ENCODE data around the gene KRT17. TPM values are rescaled to one million over a fixed set of nuclear protein-coding genes. Genes with fewer than 3 reads are reported as not detected.

KRT17 gene
- total RNA-seq, result 1 to 10 TPM in 1 of 4 donors, not detected in 3; 1.5 TPM

GRCh38 chr17:41624208-41625101, at the start of gene KRT17:
Gene KRT17 (minus strand): TSS chr17:41624575. CDS start chr17:41624509, 66 bp downstream.
- no peak for DNase-seq (ENCODE audit: low spot score in 2 of 2)

GRCh38 chr17:41672153-41672552, 47.8 kb upstream of the KRT17 start:
- Histone ChIP-seq H3K4me3 (no peak overlapping the region), H3K9me3 (no peaks in the 10 kb centered on the region), H3K27me3 (no peaks in the 10 kb centered on the region), H3K36me3 (no peaks in the 10 kb centered on the region), H3K27ac (no peak overlapping the region), H3K4me1 (peaks cover 0 to 9% (median 0%) of the 10 kb centered on the region in 4 donors)
- WGBS, 2 donors, result 83 to 89% methylated on average over 7 of the region's 7 CpGs
- no peak for DNase-seq (ENCODE audit: low spot score in 2 of 2)
- no peak for TF ChIP-seq CTCF (IDR thresholded peaks at IDR 0.05)
- no peak for TF ChIP-seq EP300 (IDR thresholded peaks at IDR 0.05)
- TF ChIP-seq POLR2A (IDR thresholded peaks at IDR 0.05), result no peak

More at GRCh38 chr17:41624208-41625101, at the start of gene KRT17:
- no peaks in the 10 kb centered on the region for H3K9me3 ChIP-seq
- H3K27me3 ChIP-seq, result no peaks in the 10 kb centered on the region
- H3K4me3 ChIP-seq, result no peak within 1 kb of the TSS
- TF ChIP-seq EP300 (IDR thresholded peaks at IDR 0.05), result no peak
- no peak for TF ChIP-seq CTCF (IDR thresholded peaks at IDR 0.05)
- TF ChIP-seq POLR2A (IDR thresholded peaks at IDR 0.05), result no peak
- no peak within 1 kb of the TSS for H3K27ac ChIP-seq
- no peaks in the 10 kb centered on the region for H3K4me1 ChIP-seq
- H3K36me3 ChIP-seq, result no peaks in the 10 kb centered on the region
- 72 to 79% methylated on average over 24 to 28 of the region's 33 CpGs for WGBS, 2 donors

- WGBS, 2 donors, result 50 to 53% methylated on average over 23 of the region's 23 CpGs
- no peak for TF ChIP-seq POLR2A (IDR thresholded peaks at IDR 0.05)
- no peak for TF ChIP-seq EP300 (IDR thresholded peaks at IDR 0.05)
- TF ChIP-seq CTCF (IDR thresholded peaks at IDR 0.05), result peak in 2 of 5 experiments; percentile 6 to 36
- Histone ChIP-seq H3K27ac (peak overlapping the region in 3 of 4 donors; percentile 57 to 89 (median 76)), H3K27me3 (no peaks in the 10 kb centered on the region), H3K4me1 (peaks cover 0 to 37% (median 5%) of the 10 kb centered on the region in 4 donors), H3K36me3 (no peaks in the 10 kb centered on the region), H3K9me3 (no peaks in the 10 kb centered on the region), H3K4me3 (peak overlapping the region in 1 of 4 donors; percentile 49)
- no peak for DNase-seq (ENCODE audit: low spot score in 2 of 2)
These were observed 43.1 kb upstream of the KRT17 start for GRCh38 chr17:41667280-41668041.

- H3K27me3 ChIP-seq, result no peaks in the 10 kb centered on the region
- no peaks in the 10 kb centered on the region for H3K36me3 ChIP-seq
- DNase-seq (ENCODE audit: low spot score in 2 of 2), result peak; percentile 79 to 89
- no peaks in the 10 kb centered on the region for H3K9me3 ChIP-seq
- H3K4me1 ChIP-seq, result peaks cover 0 to 39% (median 5%) of the 10 kb centered on the region in 4 donors
- 1 to 2% methylated on average over 20 to 23 of the region's 23 CpGs for WGBS, 2 donors
- H3K27ac ChIP-seq, result peak overlapping the region; percentile 76 to 92 (median 84)
- H3K4me3 ChIP-seq, result peak overlapping the region; percentile 33 to 56 (median 48)
- no peak for TF ChIP-seq POLR2A (IDR thresholded peaks at IDR 0.05)
- peak in 1 of 2 donors; percentile 41 for TF ChIP-seq EP300 (IDR thresholded peaks at IDR 0.05)
- peak; percentile 95 to 98 (median 97) for TF ChIP-seq CTCF (IDR thresholded peaks at IDR 0.05)
These were observed 42.4 kb upstream of the KRT17 start for GRCh38 chr17:41666708-41667279.
